Measurements from ENCODE around the gene JPH2. TPM values are rescaled to one million over a fixed set of nuclear protein-coding genes. Genes with fewer than 3 reads are reported as not detected.
"Not testable (repeated sequence)": the region's sequence is repeated elsewhere in the genome, so short reads cannot be mapped to it uniquely, and the experiment has no call there.

JPH2 gene
- total RNA-seq, 2 donors from 2014 or later, result 0.97 TPM; not detected in 1

GRCh38 chr20:44151621-44152416 is 35.2 kb downstream of the JPH2 start:
- Mint-ChIP-seq H3K9me3 (peaks cover 0 to 4% of the 10 kb centered on the region in 2 donors), H3K27ac (no peak overlapping the region)
- no peak for ATAC-seq

GRCh38 chr20:44146272-44146671 is 40.7 kb downstream of the JPH2 start:
- Mint-ChIP-seq H3K9me3 (no peaks in the 10 kb centered on the region), H3K27ac (peak overlapping the region in 1 of 2 donors; percentile 19), H3K36me3 (no peaks in the 10 kb centered on the region)
- ATAC-seq (no peak), DNase-seq (ENCODE audit: low spot score in 2 of 2) (no peak)

More at GRCh38 chr20:44151621-44152416, 35.2 kb downstream of the JPH2 start:
- DNase-seq (ENCODE audit: low spot score in 2 of 2), result no peak
- H3K36me3 Mint-ChIP-seq, result no peaks in the 10 kb centered on the region

GRCh38 chr20:44145131-44145775 is 41.7 kb downstream of the JPH2 start:
- Mint-ChIP-seq H3K36me3 (no peaks in the 10 kb centered on the region), H3K9me3 (no peaks in the 10 kb centered on the region), H3K27ac (no peak overlapping the region)
- no peak for ATAC-seq
- no peak for DNase-seq (ENCODE audit: low spot score in 2 of 2)

GRCh38 chr20:44143936-44144335 is 43.1 kb downstream of the JPH2 start:
- ATAC-seq (no peak), DNase-seq (ENCODE audit: low spot score in 2 of 2) (no peak)
- Mint-ChIP-seq H3K27ac (peak overlapping the region in 1 of 2 donors; percentile 8), H3K36me3 (no peaks in the 10 kb centered on the region), H3K9me3 (no peaks in the 10 kb centered on the region)

GRCh38 chr20:44142413-44142812 is 44.6 kb downstream of the JPH2 start:
- Mint-ChIP-seq H3K36me3 (no peaks in the 10 kb centered on the region), H3K9me3 (no peaks in the 10 kb centered on the region), H3K27ac (no peak overlapping the region)
- DNase-seq (ENCODE audit: low spot score in 2 of 2), result no peak
- ATAC-seq, result no peak

- H3K9me3 Mint-ChIP-seq, result no peaks in the 10 kb centered on the region
- no peaks in the 10 kb centered on the region for H3K36me3 Mint-ChIP-seq
- H3K27ac Mint-ChIP-seq, result no peak overlapping the region
- no peak for ATAC-seq
- DNase-seq (ENCODE audit: low spot score in 2 of 2), result no peak
Measured at GRCh38 chr20:44141873-44142272, 45.1 kb downstream of the JPH2 start.

- DNase-seq (ENCODE audit: low spot score in 2 of 2), result no peak
- Mint-ChIP-seq H3K9me3 (no peaks in the 10 kb centered on the region), H3K36me3 (no peaks in the 10 kb centered on the region), H3K27ac (no peak overlapping the region)
- ATAC-seq, result no peak
Measured at GRCh38 chr20:44138867-44139266, 48.1 kb downstream of the JPH2 start.

GRCh38 chr20:44137266-44137801 is 49.7 kb downstream of the JPH2 start:
- Mint-ChIP-seq H3K27ac (no peak overlapping the region), H3K9me3 (no peaks in the 10 kb centered on the region), H3K36me3 (no peaks in the 10 kb centered on the region)
- DNase-seq (ENCODE audit: low spot score in 2 of 2) (no peak), ATAC-seq (no peak)

- DNase-seq (ENCODE audit: low spot score in 2 of 2) (no peak), ATAC-seq (no peak)
- no peak overlapping the region for H3K27ac Mint-ChIP-seq
- no peaks in the 10 kb centered on the region for H3K36me3 Mint-ChIP-seq
- no peaks in the 10 kb centered on the region for H3K9me3 Mint-ChIP-seq
Measured at GRCh38 chr20:44136579-44137265, 50.3 kb downstream of the JPH2 start.

- DNase-seq (ENCODE audit: low spot score in 2 of 2) (no peak), ATAC-seq (peak; percentile 42 to 63)
- no peaks in the 10 kb centered on the region for H3K36me3 Mint-ChIP-seq
- no peak overlapping the region for H3K27ac Mint-ChIP-seq
- no peaks in the 10 kb centered on the region for H3K9me3 Mint-ChIP-seq
Measured at GRCh38 chr20:44135417-44136204, 51.4 kb downstream of the JPH2 start.

GRCh38 chr20:44135012-44135412 is 52.0 kb downstream of the JPH2 start:
- H3K36me3 Mint-ChIP-seq, result no peaks in the 10 kb centered on the region
- H3K27ac Mint-ChIP-seq, result no peak overlapping the region
- H3K9me3 Mint-ChIP-seq, result no peaks in the 10 kb centered on the region
- peak; percentile 69 to 79 for ATAC-seq
- peak in 1 of 2 donors; percentile 14 for DNase-seq (ENCODE audit: low spot score in 2 of 2)

GRCh38 chr20:44133424-44133823 is 53.6 kb downstream of the JPH2 start:
- DNase-seq (ENCODE audit: low spot score in 2 of 2) (no peak), ATAC-seq (peak; percentile 21 to 39)
- Mint-ChIP-seq H3K9me3 (no peaks in the 10 kb centered on the region), H3K27ac (no peak overlapping the region), H3K36me3 (no peaks in the 10 kb centered on the region)

GRCh38 chr20:44131704-44132103 is 55.3 kb downstream of the JPH2 start:
- Mint-ChIP-seq H3K9me3 (no peaks in the 10 kb centered on the region), H3K36me3 (no peaks in the 10 kb centered on the region), H3K27ac (no peak overlapping the region)
- ATAC-seq (no peak), DNase-seq (ENCODE audit: low spot score in 2 of 2) (no peak)

GRCh38 chr20:44129911-44130718 is 56.9 kb downstream of the JPH2 start:
- no peak for ATAC-seq
- H3K36me3 Mint-ChIP-seq, result no peaks in the 10 kb centered on the region
- H3K9me3 Mint-ChIP-seq, result no peaks in the 10 kb centered on the region

GRCh38 chr20:44129300-44129699 is 57.7 kb downstream of the JPH2 start:
- not testable (repeated sequence) for H3K27ac Mint-ChIP-seq; H3K36me3 Mint-ChIP-seq; DNase-seq (ENCODE audit: low spot score in 2 of 2); H3K9me3 Mint-ChIP-seq; ATAC-seq

More at GRCh38 chr20:44129911-44130718, 56.9 kb downstream of the JPH2 start:
- no peak overlapping the region for H3K27ac Mint-ChIP-seq
- DNase-seq (ENCODE audit: low spot score in 2 of 2), result no peak

GRCh38 chr20:44126445-44126844 is 60.5 kb downstream of the JPH2 start:
- Mint-ChIP-seq H3K36me3 (no peaks in the 10 kb centered on the region), H3K9me3 (no peaks in the 10 kb centered on the region), H3K27ac (no peak overlapping the region)
- ATAC-seq, result no peak
- DNase-seq (ENCODE audit: low spot score in 2 of 2), result no peak
